ENCODE measurements around the gene PPFIA2.

The PPFIA2 gene

GRCh38 chr12:81542065-81543010 lies 216.8 kb downstream of the PPFIA2 start:
- DNase-seq = no peak

GRCh38 chr12:81541121-81541520 lies 218.0 kb downstream of the PPFIA2 start:
- no peak for DNase-seq

- no peak for DNase-seq
Observed at GRCh38 chr12:81539279-81539678, 219.9 kb downstream of the PPFIA2 start.

GRCh38 chr12:81533054-81533453 lies 226.1 kb downstream of the PPFIA2 start:
- no peak for DNase-seq

- no peak for DNase-seq
Observed at GRCh38 chr12:81530352-81530751, 228.8 kb downstream of the PPFIA2 start.

- DNase-seq = no peak
Observed at GRCh38 chr12:81520064-81520945, 238.8 kb downstream of the PPFIA2 start.

GRCh38 chr12:81518638-81519037 lies 240.5 kb downstream of the PPFIA2 start:
- DNase-seq = no peak

- no peak for DNase-seq
Observed at GRCh38 chr12:81517296-81517695, 241.9 kb downstream of the PPFIA2 start.

- DNase-seq = no peak
Observed at GRCh38 chr12:81502912-81503695, 256.0 kb downstream of the PPFIA2 start.

- DNase-seq = no peak
Observed at GRCh38 chr12:81500788-81501187, 258.4 kb downstream of the PPFIA2 start.

- DNase-seq = no peak
Observed at GRCh38 chr12:81499809-81500208, 259.3 kb downstream of the PPFIA2 start.

GRCh38 chr12:81492131-81492720 lies 266.9 kb downstream of the PPFIA2 start:
- DNase-seq = no peak

GRCh38 chr12:81472934-81473333 lies 286.2 kb downstream of the PPFIA2 start:
- DNase-seq = no peak

- DNase-seq = no peak
Observed at GRCh38 chr12:81470923-81471322, 288.2 kb downstream of the PPFIA2 start.

- no peak for DNase-seq
Observed at GRCh38 chr12:81468206-81468605, 290.9 kb downstream of the PPFIA2 start.

GRCh38 chr12:81465876-81466275 lies 293.3 kb downstream of the PPFIA2 start:
- no peak for DNase-seq

- no peak for DNase-seq
Observed at GRCh38 chr12:81465191-81465590, 294.0 kb downstream of the PPFIA2 start.

- no peak for DNase-seq
Observed at GRCh38 chr12:81461163-81461562, 298.0 kb downstream of the PPFIA2 start.

GRCh38 chr12:81450920-81451739 lies 308.0 kb downstream of the PPFIA2 start:
- DNase-seq = no peak

- no peak for DNase-seq
Observed at GRCh38 chr12:81441629-81442028, 317.5 kb downstream of the PPFIA2 start.

GRCh38 chr12:81440001-81440400 lies 319.1 kb downstream of the PPFIA2 start:
- DNase-seq = no peak

- DNase-seq = no peak
Observed at GRCh38 chr12:81439344-81439743, 319.8 kb downstream of the PPFIA2 start.
